Testis (tissue), 5 donors: ENCODE measurements around the gene LRRC4C. TPM values are rescaled to one million over a fixed set of nuclear protein-coding genes. Genes with fewer than 3 reads are reported as not detected.

Source experiments
- DNase-seq: peaks from one replicate; pipeline ENCODE4 v3.0.0-alpha.2; 2019
- H3K27ac ChIP-seq, 2 donors: fragments of 200-600 bp; sonication (generic); one replicate each; pipeline ENCODE4 v1.5.1; 2019
- H3K27me3 ChIP-seq: fragments of 200-600 bp; sonication (generic); one replicate; pipeline ENCODE4 v1.5.1; 2019
- H3K36me3 ChIP-seq: fragments of 200-600 bp; sonication (generic); one replicate; pipeline ENCODE4 v1.5.1; 2017; ENCODE audit warnings: low read depth; ENCODE audit errors: missing control alignments
- H3K4me1 ChIP-seq: fragments of 200-600 bp; sonication (generic); one replicate; pipeline ENCODE4 v1.5.1; 2019
- H3K4me3 ChIP-seq, 2 donors: fragments of 200-600 bp; sonication (generic); one replicate each; pipeline ENCODE4 v1.5.1; 2017 to 2019
- H3K9me3 ChIP-seq: fragments of 200-600 bp; sonication (generic); one replicate; pipeline ENCODE4 v1.5.1; 2017
- POLR2A ChIP-seq: fragments of 450-650 bp; IDR thresholded peaks from one replicate; pipeline ENCODE4 v1.6.1; 2017; ENCODE audit warnings: antibody characterized with exemption, mild to moderate bottlenecking, moderate library complexity
- WGBS, 2 donors: methylation state at CpG; one replicate each; pipeline ENCODE4 v1.1.5; 2018; 5-methylcytosine and 5-hydroxymethylcytosine counted together
- intact Hi-C: fragments of 100-400 bp; cut with DNase I; formaldehyde crosslinking; loops from one replicate; pipeline ENCODE4 v1.15.1; 2023; ENCODE audit warnings: low total_unique reads
- long read RNA-seq, 2 donors: transcript quantifications; one replicate each; lab custom pipeline, GENCODE V29; 2026
- polyA plus RNA-seq: library from polyadenylated mRNA; stranded (reverse); fragments of 350-450 nt; fragmentation: Illumina TruSeq; extraction: RNeasy Lipid Tissue Mini Kit (QIAGEN cat#74804); gene quantifications from one replicate; pipeline ENCODE4 v1.2.3, GENCODE V29; 2014; ENCODE audit warnings: low read depth, low replicate concordance; ENCODE audit not compliant: insufficient read depth
- total RNA-seq, 2 donors: library from RNA; depleted of rRNA; stranded (reverse); fragments of >200 nt; gene quantifications; one replicate each; pipeline ENCODE4 v1.2.3, GENCODE V29; 2016
- TF ChIP-seq, protein P1 (sequence below), 3 experiments: fragments of 450-650 bp in 2 of 3; fragments of 200-600 bp in 1 of 3; sonication (generic) in 1 of 3; IDR thresholded peaks; one replicate each; pipeline ENCODE4 v1.5.1; 2016 to 2019; ENCODE audit warnings: antibody characterized with exemption in 3 of 3, mild to moderate bottlenecking in 2 of 3, moderate library complexity in 1 of 3

LRRC4C gene
- total RNA-seq (under 1 TPM; 0.16 to 0.56 TPM), polyA plus RNA-seq (0.45 TPM)
- long read RNA-seq, donor 1, partial matches to known transcripts, result 0 of 2 reads
- long read RNA-seq, donor 1, other reads (novel, unspliced or antisense), result 0 of 2 reads
- long read RNA-seq, donor 2, full-length matches to known transcripts, result 1 of 1 reads
- long read RNA-seq, donor 2, partial matches to known transcripts, result 0 of 1 reads
- long read RNA-seq, donor 2, other reads (novel, unspliced or antisense), result 0 of 1 reads

DNA sequence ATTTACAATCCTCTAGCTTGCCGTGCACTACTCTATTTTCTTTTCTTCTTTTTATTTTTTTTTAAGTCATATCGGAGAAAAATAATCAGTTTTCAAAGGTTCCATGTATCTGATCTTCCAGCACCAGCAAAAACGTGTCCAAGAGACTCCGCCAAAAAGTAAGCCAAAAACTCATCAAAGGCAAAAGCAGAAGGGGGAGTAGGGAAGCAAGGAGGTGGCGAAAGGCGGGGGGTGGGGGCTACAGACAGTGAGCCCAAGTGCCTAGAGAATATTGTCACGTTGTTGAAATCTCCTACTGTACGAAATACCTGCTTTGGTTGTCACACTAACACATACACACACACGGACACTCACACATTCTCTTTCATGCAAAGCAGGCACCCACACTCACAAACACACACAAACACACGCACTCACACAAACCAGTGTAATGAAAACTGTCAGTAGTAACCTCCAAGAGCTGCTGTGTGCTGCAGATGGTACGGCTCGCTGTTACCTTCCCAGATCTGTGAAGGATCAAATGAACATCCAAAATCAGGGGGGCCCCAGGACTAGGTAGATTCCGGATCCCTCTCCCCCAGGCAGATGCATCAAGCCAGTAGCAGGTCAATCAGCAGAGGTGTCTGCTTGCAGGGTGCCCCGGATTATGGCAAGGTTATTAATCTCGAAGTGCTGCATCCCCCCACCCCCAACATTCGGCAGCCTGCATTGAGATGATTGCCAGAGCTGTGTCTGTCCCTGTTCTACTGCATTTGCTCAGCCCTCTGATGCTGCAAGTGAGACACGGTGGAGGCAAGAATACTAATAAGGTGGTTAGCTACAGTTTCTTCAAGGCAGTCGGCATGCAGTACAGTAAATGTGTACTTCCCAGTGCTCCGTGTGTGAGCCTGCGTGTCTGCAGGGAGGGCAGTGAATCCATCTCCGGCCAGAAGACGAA lies at the start of gene LRRC4C:
TSS of gene LRRC4C (minus strand) at position 188 of the 937 bp plus-strand sequence.
- Histone ChIP-seq H3K27ac (no peak within 1 kb of the TSS), H3K9me3 (no peaks in the 10 kb centered on the region), H3K4me1 (peaks cover 4% of the 10 kb centered on the region), H3K27me3 (no peaks in the 10 kb centered on the region), H3K4me3 (no peak within 1 kb of the TSS), H3K36me3 (no peaks in the 10 kb centered on the region)
- 0 to 3% methylated on average over 18 to 22 of the region's 22 CpGs for whole genome bisulfite sequencing, 2 donors
- TF ChIP-seq, protein P1, sequence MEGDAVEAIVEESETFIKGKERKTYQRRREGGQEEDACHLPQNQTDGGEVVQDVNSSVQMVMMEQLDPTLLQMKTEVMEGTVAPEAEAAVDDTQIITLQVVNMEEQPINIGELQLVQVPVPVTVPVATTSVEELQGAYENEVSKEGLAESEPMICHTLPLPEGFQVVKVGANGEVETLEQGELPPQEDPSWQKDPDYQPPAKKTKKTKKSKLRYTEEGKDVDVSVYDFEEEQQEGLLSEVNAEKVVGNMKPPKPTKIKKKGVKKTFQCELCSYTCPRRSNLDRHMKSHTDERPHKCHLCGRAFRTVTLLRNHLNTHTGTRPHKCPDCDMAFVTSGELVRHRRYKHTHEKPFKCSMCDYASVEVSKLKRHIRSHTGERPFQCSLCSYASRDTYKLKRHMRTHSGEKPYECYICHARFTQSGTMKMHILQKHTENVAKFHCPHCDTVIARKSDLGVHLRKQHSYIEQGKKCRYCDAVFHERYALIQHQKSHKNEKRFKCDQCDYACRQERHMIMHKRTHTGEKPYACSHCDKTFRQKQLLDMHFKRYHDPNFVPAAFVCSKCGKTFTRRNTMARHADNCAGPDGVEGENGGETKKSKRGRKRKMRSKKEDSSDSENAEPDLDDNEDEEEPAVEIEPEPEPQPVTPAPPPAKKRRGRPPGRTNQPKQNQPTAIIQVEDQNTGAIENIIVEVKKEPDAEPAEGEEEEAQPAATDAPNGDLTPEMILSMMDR (IDR thresholded peaks at IDR 0.05), result no peak
- no peak for TF ChIP-seq POLR2A
- no peak for DNase-seq
- intact Hi-C loops, result no loop called here

DNA sequence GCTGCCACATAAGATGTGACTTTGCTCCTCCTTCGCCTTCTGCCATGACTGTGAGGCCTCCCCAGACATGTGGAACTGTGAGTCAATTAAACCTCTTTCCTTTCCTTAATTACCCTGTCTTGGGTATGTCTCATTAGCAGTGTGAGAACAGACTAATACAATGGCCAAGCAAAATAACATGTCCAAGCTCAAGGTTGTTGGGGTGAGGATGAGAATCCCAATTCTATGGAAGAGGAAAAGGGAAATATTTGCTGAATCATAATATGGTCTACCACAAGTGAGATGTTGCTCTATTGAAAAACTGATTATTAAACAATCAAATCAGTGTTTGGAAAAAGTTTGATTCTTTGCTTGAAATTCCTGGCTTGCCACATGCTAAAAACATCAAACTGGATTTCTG lies 48.7 kb upstream of the LRRC4C start:
- intact Hi-C loops, result no loop called here
- Histone ChIP-seq H3K36me3 (no peaks in the 10 kb centered on the region), H3K27me3 (no peaks in the 10 kb centered on the region), H3K9me3 (no peaks in the 10 kb centered on the region), H3K4me3 (no peak overlapping the region), H3K27ac (no peak overlapping the region), H3K4me1 (no peaks in the 10 kb centered on the region)
- DNase-seq, result no peak
- TF ChIP-seq, protein P1 (IDR thresholded peaks at IDR 0.05), result no peak
- no peak for TF ChIP-seq POLR2A
- WGBS, 2 donors, result 67 to 100% methylated on average over 1 of the region's 1 CpG

DNA sequence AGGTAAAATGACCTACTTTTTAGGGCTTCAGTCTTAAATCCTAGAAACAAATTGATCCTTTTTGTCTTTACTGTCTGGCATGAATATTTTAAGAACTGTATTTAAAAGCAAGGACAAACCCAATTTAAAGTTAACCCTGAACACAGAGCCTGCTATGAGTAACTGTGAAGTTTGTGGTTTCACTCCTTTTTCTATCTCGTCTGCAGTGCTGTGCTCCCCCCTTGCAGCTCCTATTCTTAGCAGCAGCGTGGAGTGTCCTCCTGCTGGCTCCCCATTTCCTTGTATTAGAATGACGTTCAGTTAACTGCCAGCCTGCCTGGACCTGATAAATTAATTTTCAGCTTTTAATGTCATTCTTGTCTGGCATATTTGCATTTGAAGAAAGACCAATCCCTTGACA lies 40.0 kb upstream of the LRRC4C start:
- Histone ChIP-seq H3K36me3 (no peaks in the 10 kb centered on the region), H3K27me3 (no peaks in the 10 kb centered on the region), H3K27ac (no peak overlapping the region), H3K4me3 (no peak overlapping the region), H3K9me3 (no peaks in the 10 kb centered on the region), H3K4me1 (no peaks in the 10 kb centered on the region)
- no peak for DNase-seq
- intact Hi-C loops, result no loop called here
- TF ChIP-seq, protein P1 (IDR thresholded peaks at IDR 0.05), result no peak
- no peak for TF ChIP-seq POLR2A
- 47 to 53% methylated on average over 3 of the region's 3 CpGs for WGBS, 2 donors

DNA sequence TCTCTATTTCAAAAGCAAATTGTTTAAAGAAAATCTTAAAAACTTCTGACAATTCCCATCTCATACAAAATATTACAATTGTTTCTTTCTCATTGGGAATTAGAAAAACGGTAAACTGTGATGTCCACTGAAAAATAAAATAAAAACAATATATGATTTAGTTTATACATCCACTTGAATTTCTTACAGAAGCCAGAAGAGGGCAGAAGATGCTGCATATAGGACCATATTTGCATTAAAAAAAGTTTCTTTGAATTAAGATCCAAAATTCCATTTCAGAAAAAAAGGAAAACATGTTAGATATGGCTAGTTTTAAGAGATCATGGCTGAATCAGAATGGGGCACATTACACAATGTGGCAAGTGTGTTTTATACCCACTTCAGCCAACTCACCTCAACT lies 39.3 kb upstream of the LRRC4C start:
- DNase-seq, result no peak
- Histone ChIP-seq H3K27me3 (no peaks in the 10 kb centered on the region), H3K9me3 (no peaks in the 10 kb centered on the region), H3K4me3 (no peak overlapping the region), H3K27ac (no peak overlapping the region), H3K36me3 (no peaks in the 10 kb centered on the region), H3K4me1 (no peaks in the 10 kb centered on the region)
- 15 to 27% methylated on average over 1 of the region's 1 CpG for WGBS, 2 donors
- no peak for TF ChIP-seq POLR2A
- TF ChIP-seq, protein P1 (IDR thresholded peaks at IDR 0.05), result peak in 1 of 3 experiments; percentile 43
- intact Hi-C loops, result no loop called here
